NCI-H1092 (cell line): Measurements from ENCODE around the gene PPEF2.
"Not testable (repeated sequence)": the region's sequence is repeated elsewhere in the genome, so short reads cannot be mapped to it uniquely, and the experiment has no call there.

Experiments used
- DNase-seq: peaks from one replicate; lab custom pipeline; 2025; lab: John Stamatoyannopoulos, UW

The PPEF2 gene

GRCh38 chr4:75902352-75902751, at the start of gene PPEF2:
Gene PPEF2 (minus strand): TSS chr4:75902452. CDS start chr4:75896325, 6,127 bp downstream.
- DNase-seq: no peak

- DNase-seq: no peak
Measured at GRCh38 chr4:75950213-75950815, 48.1 kb upstream of the PPEF2 start.

GRCh38 chr4:75948822-75949444, 46.7 kb upstream of the PPEF2 start:
- no peak for DNase-seq

GRCh38 chr4:75940692-75941253, 38.5 kb upstream of the PPEF2 start, which contains the start of gene NAAA:
Gene NAAA (minus strand): TSS chr4:75941013. CDS start chr4:75940949, 64 bp downstream.
- peak; percentile 36 for DNase-seq

- no peak for DNase-seq
Measured at GRCh38 chr4:75939890-75940691, 37.8 kb upstream of the PPEF2 start.

- DNase-seq: no peak
Measured at GRCh38 chr4:75935628-75936027, 33.4 kb upstream of the PPEF2 start.

- DNase-seq: no peak
Measured at GRCh38 chr4:75930152-75930551, 27.9 kb upstream of the PPEF2 start.

- DNase-seq: not testable (repeated sequence)
Measured at GRCh38 chr4:75924916-75925315, 22.7 kb upstream of the PPEF2 start.

GRCh38 chr4:75924309-75924827, 22.1 kb upstream of the PPEF2 start:
- peak; percentile 25 for DNase-seq

GRCh38 chr4:75922588-75922987, 20.3 kb upstream of the PPEF2 start:
- DNase-seq: no peak

GRCh38 chr4:75921910-75922309, 19.7 kb upstream of the PPEF2 start:
- DNase-seq: no peak

- no peak for DNase-seq
Measured at GRCh38 chr4:75920327-75920726, 18.1 kb upstream of the PPEF2 start.

GRCh38 chr4:75919920-75920319, 17.7 kb upstream of the PPEF2 start:
- no peak for DNase-seq

GRCh38 chr4:75916091-75916661, 13.9 kb upstream of the PPEF2 start:
- no peak for DNase-seq

GRCh38 chr4:75912968-75913367, 10.7 kb upstream of the PPEF2 start:
- DNase-seq: no peak

GRCh38 chr4:75910831-75911230, 8.6 kb upstream of the PPEF2 start:
- DNase-seq: not testable (repeated sequence)

- DNase-seq: no peak
Measured at GRCh38 chr4:75909405-75909804, 7.2 kb upstream of the PPEF2 start.

- no peak for DNase-seq
Measured at GRCh38 chr4:75908555-75908954, 6.3 kb upstream of the PPEF2 start.

- DNase-seq: no peak
Measured at GRCh38 chr4:75907966-75908365, 5.7 kb upstream of the PPEF2 start.

GRCh38 chr4:75904076-75904475, 1.8 kb upstream of the PPEF2 start:
- no peak for DNase-seq

- DNase-seq: no peak
Measured at GRCh38 chr4:75898536-75898935, 3.7 kb downstream of the PPEF2 start.

- DNase-seq: no peak
Measured at GRCh38 chr4:75895744-75896314, 6.4 kb downstream of the PPEF2 start.
